Fibroblast of villous mesenchyme (primary cell): Measurements from ENCODE around the gene TRPV2. TPM values are rescaled to one million over a fixed set of nuclear protein-coding genes. Genes with fewer than 3 reads are reported as not detected.

ENCODE experiments used
- DNase-seq: peaks from one replicate; pipeline ENCODE4 v3.0.0-alpha.2; 2010; ENCODE audit warnings: low read depth
- H3K4me3 ChIP-seq: 2 replicates; pipeline ENCODE4 v1.5.1; 2011; ENCODE audit warnings: low read depth, mild to moderate bottlenecking, low read length
- total RNA-seq: library from RNA; depleted of rRNA; stranded (reverse); fragments of >200 nt; gene quantifications from 2 replicates; pipeline ENCODE4 v1.2.3, GENCODE V29; 2012
- TF ChIP-seq, protein P1 (sequence below): IDR thresholded peaks from 2 replicates; pipeline ENCODE4 v1.5.1; 2012; ENCODE audit warnings: low read depth, mild to moderate bottlenecking, low read length; ENCODE audit not compliant: insufficient read depth

Gene TRPV2
- total RNA-seq, 1 donor: 53.5 TPM

DNA sequence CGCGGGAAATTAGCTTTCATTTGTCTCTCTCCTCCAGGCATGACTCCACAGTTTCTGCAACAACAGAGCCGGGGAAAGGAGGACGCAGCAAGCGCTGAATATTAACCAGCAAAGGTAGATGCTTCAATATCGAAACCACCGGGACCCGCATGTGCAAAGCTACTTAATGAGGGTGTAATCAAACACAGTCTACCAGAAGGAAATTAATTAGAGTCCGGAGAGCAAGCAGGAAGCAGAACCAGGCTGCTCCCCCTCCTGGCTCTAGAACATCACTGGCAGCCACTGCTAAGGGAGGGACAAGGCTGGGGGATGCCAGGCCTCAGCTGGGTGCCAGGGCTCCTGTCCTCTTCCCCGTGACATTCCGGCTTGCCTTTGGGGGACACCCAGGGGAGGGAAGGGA lies 54.9 kb downstream of the TRPV2 start:
- no peak for DNase-seq

DNA sequence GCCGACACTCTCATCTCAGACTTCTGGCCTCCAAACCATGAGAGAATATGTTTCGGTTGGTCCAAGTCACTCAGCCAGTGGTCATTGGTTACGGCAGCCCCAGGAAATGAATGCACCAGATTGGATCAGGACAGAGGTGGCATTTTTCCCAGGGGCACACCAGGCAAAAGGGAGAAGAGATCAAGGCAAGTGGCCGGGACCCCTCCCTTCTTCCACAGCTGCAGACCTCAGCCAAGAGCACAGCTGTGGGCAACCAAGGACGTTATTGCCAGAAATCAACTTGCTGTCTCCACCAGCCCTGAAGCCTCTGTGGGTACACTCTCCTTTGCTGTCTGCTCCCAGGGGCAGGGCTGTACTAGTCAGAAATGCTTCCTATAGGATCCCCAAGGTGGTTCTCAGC lies 55.9 kb downstream of the TRPV2 start:
- TF ChIP-seq, protein P1, sequence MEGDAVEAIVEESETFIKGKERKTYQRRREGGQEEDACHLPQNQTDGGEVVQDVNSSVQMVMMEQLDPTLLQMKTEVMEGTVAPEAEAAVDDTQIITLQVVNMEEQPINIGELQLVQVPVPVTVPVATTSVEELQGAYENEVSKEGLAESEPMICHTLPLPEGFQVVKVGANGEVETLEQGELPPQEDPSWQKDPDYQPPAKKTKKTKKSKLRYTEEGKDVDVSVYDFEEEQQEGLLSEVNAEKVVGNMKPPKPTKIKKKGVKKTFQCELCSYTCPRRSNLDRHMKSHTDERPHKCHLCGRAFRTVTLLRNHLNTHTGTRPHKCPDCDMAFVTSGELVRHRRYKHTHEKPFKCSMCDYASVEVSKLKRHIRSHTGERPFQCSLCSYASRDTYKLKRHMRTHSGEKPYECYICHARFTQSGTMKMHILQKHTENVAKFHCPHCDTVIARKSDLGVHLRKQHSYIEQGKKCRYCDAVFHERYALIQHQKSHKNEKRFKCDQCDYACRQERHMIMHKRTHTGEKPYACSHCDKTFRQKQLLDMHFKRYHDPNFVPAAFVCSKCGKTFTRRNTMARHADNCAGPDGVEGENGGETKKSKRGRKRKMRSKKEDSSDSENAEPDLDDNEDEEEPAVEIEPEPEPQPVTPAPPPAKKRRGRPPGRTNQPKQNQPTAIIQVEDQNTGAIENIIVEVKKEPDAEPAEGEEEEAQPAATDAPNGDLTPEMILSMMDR: no peak
- H3K4me3 ChIP-seq: no peak overlapping the region
- DNase-seq: no peak

More for the DNA sequence above, 54.9 kb downstream of the TRPV2 start:
- TF ChIP-seq, protein P1: peak; percentile 4
- no peak overlapping the region for H3K4me3 ChIP-seq

DNA sequence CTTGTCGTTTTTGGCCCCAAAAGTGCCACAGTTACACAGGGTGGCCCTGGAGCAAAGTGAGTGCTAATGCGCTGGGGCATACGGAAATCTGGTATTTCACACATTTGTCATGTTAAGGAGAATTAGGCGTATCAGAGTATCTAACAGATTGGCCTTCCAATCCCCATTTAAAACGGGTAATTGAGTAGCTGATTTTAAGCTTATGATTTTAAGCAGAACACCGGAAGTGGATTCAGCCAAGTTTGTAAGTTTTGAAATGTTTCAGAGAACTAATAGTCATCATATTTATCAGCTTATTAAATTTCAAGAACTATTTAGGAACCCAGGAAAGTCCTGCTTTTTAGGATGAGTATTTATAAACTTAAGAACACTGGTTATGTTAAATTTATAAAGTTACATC lies 57.2 kb downstream of the TRPV2 start:
- no peak overlapping the region for H3K4me3 ChIP-seq
- peak; percentile 42 for DNase-seq
- TF ChIP-seq, protein P1: no peak

DNA sequence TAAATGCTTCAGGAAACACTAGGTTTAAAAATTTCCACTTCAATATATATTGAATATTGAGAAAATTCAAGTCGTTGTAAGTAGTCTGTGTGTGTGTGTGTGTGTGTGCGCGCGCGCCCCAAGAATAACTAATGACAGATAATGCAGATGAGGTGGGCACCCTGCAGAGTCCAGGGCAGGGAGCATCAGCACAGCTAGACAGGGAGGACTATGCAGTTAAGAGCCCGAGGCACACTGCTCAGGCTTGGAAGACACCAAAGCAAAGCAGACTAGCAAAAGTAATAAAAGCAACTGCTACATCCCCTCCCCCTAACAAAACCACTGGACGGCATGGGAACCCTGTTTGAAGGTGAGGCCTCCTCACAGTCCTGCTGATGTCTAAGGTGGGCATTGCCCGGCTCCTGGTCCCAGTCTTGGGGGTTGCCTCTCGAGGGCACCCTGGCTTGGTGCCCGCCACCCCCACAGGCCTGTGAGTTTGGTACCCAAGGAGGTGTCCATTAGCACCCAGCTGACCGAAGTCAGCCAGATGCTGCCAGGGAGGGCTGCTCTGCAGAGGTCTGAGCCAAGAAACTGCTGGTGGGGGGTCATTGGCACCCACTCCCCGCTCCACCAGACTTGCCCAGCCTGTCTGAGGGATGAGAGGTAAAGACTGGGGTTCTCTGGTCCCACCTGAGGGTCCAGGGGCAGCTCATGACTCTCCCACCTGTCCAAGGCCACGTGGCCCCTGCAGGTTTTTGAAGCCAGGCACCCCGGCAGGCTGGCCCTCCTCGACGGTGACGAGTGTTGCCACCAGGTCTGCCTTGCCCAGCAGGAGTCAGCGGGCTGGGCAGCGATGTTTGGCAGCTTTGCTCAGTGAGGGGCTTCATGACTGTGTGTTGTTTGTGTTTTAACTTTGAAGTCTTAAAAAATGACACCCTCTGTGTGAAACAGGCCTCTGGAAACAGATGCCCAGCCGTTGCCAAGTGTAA lies 58.0 kb downstream of the TRPV2 start:
- TF ChIP-seq, protein P1: no peak
- no peak for DNase-seq
- H3K4me3 ChIP-seq: no peak overlapping the region

DNA sequence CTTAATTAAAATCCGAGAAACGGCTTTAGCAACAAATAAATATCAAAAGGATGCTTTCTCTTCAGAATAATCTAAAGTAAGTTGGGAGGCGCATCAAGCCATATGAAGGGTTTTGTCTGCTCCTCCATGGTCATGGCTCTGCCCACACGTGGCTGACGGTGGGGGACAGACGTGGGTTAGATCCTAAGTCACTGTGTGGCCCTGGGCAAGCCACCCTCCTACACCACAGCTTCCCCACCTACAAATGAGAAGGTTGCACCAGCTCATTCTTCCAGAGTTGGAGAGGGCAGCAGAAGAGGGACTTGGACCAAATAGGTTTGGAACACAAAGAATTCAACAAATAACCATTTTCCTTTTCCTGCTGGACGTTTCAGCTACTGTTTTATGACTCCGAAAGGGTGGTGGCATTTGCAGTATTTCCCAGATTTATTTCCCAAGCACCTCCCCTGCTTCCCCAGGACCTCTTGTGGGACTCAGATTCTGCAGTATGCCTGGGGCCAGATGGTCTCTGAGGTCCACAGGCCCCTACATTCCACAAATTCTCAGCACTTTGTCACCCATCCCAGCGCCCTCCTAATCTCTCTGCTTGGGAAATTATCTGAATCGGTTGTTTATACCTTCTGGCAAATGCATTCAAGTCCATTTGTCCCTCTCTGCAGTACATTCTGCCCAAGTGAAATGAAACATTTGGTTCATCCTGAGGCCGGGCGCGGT lies 58.8 kb downstream of the TRPV2 start:
- peak; percentile 68 for DNase-seq
- H3K4me3 ChIP-seq: no peak overlapping the region
- TF ChIP-seq, protein P1: no peak

DNA sequence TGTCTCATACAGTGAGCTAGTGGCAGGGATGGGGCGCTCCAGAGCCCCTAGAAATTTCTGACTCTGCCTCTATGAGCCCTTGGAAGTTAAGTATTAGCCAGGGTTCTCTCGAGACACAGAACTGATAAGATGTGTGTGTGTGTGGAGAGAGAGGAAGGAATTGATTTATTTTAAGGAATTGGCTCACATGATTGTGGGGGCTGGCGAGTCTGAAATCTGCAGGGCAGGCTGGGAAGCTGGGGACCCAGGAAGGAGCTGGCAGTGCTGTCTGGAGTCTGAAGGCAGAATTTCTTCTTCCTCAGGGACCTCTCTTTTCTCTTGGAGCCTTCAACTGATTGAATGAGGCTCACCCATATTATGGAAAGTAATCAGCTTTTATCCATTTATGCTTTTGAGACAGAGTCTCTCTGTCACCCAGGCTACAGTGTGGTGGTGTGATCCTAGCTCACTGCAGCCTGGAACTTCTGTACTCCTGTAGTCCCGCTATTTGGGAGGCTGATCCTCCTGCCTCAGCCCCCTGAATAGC lies 59.9 kb downstream of the TRPV2 start:
- no peak for DNase-seq
- no peak overlapping the region for H3K4me3 ChIP-seq
- TF ChIP-seq, protein P1: no peak
